Measurements from ENCODE around the gene ACRV1. TPM values are rescaled to one million over a fixed set of nuclear protein-coding genes. Genes with fewer than 3 reads are reported as not detected.

Gene ACRV1
- total and polyA plus RNA-seq, 2 of the 13 experiments (the other 11 are each of a cell fraction or from before 2014, with no cell fraction given), result not detected

DNA sequence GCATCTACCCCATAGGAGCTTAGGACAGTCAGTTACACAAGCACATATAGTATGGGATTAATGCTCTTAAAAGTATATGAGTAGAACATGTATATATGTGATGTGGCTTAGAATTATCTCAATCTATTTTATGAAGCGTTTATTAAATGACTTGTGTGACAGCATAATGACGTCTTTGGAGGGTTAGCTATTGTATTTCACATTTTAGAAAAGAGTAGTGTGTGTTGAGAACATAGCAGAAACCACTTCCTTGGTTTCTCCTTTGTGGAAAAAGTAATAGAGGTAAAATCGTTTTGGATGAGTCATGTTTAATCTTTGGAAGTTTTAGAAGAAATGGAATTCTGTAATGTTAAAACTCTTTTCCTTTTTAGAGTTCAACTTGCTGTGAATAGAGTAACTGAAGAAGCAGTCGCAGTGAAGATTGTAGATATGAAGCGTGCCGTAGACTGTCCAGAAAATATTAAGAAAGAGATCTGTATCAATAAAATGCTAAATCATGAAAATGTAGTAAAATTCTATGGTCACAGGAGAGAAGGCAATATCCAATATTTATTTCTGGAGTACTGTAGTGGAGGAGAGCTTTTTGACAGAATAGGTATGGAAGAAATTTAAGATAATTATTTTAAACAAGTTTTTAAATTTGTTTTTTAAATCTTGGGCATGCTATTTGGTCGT lies 53.3 kb downstream of the ACRV1 start:
- no TSS peak for BruUV-seq (replicated peaks)
- H4K20me1 ChIP-seq (ENCODE audit: insufficient read depth, low read length), result no peaks in the 10 kb centered on the region
- ATAC-seq, result no peak
- in situ Hi-C loops (cut with HindIII; ENCODE audit: extremely low pct_ligation_motif_present, low pct_unique_long_range_greater_than_20kb), result loop anchor here (5.0 to 25.0 kb wide), 2 partner anchors 245 to 585 kb away; partner anchors contain the start of genes FAM118B and RPUSD4
- H3K9ac ChIP-seq (ENCODE audit: insufficient read depth, low read depth, low read length), result peak overlapping the region; percentile 85
- peak overlapping the region; percentile 93 for H3K4me2 ChIP-seq (ENCODE audit: low read depth, low read length)
- peaks cover 4 to 9% of the 10 kb centered on the region in 2 experiments; a peak in 3 of 5 replicates for H3K36me3 ChIP-seq (replicated peaks in 1 of 2; ENCODE audit: control insufficient read depth in 1 of 2, insufficient read depth in 2 of 2, low read length in 2 of 2)
- FAIRE-seq, result no peak
- 66% methylated on average over 7 of the region's 7 CpGs for WGBS (ENCODE audit: low lambda C conversion rate)
- H3K27me3 ChIP-seq (ENCODE audit: control insufficient read depth in 1 of 2, insufficient read depth in 2 of 2, low read length in 2 of 2), result no peaks in the 10 kb centered on the region; a peak in 1 of 5 replicates
- no peaks in the 10 kb centered on the region for H3K9me3 ChIP-seq (ENCODE audit: low read length)
- intact Hi-C loops (cut with micrococcal nuclease; ENCODE audit: unreplicated experiment), result no loop called here
- peak overlapping the region; percentile 79 to 90 (median 79); a peak in 5 of 6 replicates for H3K4me3 ChIP-seq (replicated peaks in 1 of 3; ENCODE audit: insufficient read depth in 1 of 3, low read depth in 2 of 3, low read length in 3 of 3)
- CTCF ChIA-PET (ENCODE audit: low intra/inter-chr PET ratio, low total read pairs), result no interaction called here
- H3K4me1 ChIP-seq (ENCODE audit: insufficient read depth, low read length), result peaks cover 29% of the 10 kb centered on the region
- H3K27ac ChIP-seq (ENCODE audit: extremely low read length, insufficient read depth, low read length), result peak overlapping the region; percentile 87
- TF ChIP-seq ZNF605 (CRISPR knock-in tag; IDR thresholded peaks at IDR 0.05) (no peak), POGZ (CRISPR knock-in tag; IDR thresholded peaks at IDR 0.05) (no peak), KDM6A (CRISPR knock-in tag; IDR thresholded peaks at IDR 0.05; ENCODE audit: low read depth) (no peak), FOXK2 (IDR thresholded peaks at IDR 0.05) (no peak)
- no peak overlapping the region for H2AFZ ChIP-seq (ENCODE audit: low read length)
- POLR2A ChIA-PET, result interaction anchor here (3.1 kb wide), 1 partner anchor 35 kb away, joined by 24 read pairs; the partner anchor contains the start of gene STT3A
- no peak for DNase-seq (ENCODE audit: low spot score)
- H3K79me2 ChIP-seq (ENCODE audit: insufficient read depth, low read length), result peaks cover 27% of the 10 kb centered on the region

DNA sequence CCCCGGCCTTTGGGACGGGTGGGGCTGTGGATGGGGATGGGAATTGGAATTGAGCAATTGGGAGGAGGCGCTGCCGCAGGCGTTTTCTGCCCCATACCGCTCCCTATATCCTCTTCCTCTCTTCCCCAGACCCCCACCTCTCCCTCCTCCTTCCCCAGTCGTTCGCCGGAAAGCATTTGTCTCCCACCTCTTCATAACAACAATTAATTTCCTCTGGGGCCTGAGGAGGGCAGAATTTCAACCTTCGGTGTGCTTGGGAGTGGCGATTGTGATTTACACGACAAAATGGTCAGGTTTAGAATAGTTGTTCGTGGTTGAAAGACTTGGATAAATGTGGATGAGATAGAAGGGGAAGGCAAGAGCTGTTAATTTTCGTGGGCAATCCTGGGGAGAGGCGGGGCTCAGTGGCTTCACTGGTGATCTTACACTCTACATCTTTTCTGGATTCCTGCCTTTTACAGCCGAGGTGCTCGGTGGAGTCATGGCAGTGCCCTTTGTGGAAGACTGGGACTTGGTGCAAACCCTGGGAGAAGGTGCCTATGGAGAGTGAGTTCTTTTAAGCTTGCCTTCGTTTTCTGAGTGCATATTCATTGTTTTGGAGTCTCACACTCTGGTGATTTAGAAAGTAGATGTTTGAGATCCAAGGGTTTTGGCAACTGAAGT lies 54.2 kb downstream of the ACRV1 start:
- peaks cover 29% of the 10 kb centered on the region for H3K4me1 ChIP-seq (ENCODE audit: insufficient read depth, low read length)
- no peaks in the 10 kb centered on the region; a peak in 1 of 5 replicates for H3K27me3 ChIP-seq (ENCODE audit: control insufficient read depth in 1 of 2, insufficient read depth in 2 of 2, low read length in 2 of 2)
- H3K79me2 ChIP-seq (ENCODE audit: insufficient read depth, low read length), result peaks cover 27% of the 10 kb centered on the region
- FAIRE-seq (peak; percentile 34), DNase-seq (ENCODE audit: low spot score) (peak; percentile 79), ATAC-seq (peak; percentile 69)
- H4K20me1 ChIP-seq (ENCODE audit: insufficient read depth, low read length), result no peaks in the 10 kb centered on the region
- H3K9ac ChIP-seq (ENCODE audit: insufficient read depth, low read depth, low read length), result peak overlapping the region; percentile 85
- peak overlapping the region; percentile 93 for H3K4me2 ChIP-seq (ENCODE audit: low read depth, low read length)
- in situ Hi-C loops (cut with HindIII; ENCODE audit: extremely low pct_ligation_motif_present, low pct_unique_long_range_greater_than_20kb), result loop anchor here (5.0 to 25.0 kb wide), 2 partner anchors 246 to 586 kb away; partner anchors contain the start of genes FAM118B and RPUSD4
- no peaks in the 10 kb centered on the region for H3K9me3 ChIP-seq (ENCODE audit: low read length)
- WGBS (ENCODE audit: low lambda C conversion rate), result 2% methylated on average over 18 of the region's 18 CpGs
- intact Hi-C loops (cut with micrococcal nuclease; ENCODE audit: unreplicated experiment), result no loop called here
- peak overlapping the region; percentile 87 for H3K27ac ChIP-seq (ENCODE audit: extremely low read length, insufficient read depth, low read length)
- H3K36me3 ChIP-seq (replicated peaks in 1 of 2; ENCODE audit: control insufficient read depth in 1 of 2, insufficient read depth in 2 of 2, low read length in 2 of 2), result peaks cover 4 to 11% of the 10 kb centered on the region in 2 experiments; a peak in 3 of 5 replicates
- TSS peak; percentile 62 for BruUV-seq (replicated peaks)
- H3K4me3 ChIP-seq (replicated peaks in 1 of 3; ENCODE audit: insufficient read depth in 1 of 3, low read depth in 2 of 3, low read length in 3 of 3), result peak overlapping the region; percentile 79 to 90 (median 79)
- POLR2A ChIA-PET, result interaction anchor here (1.5 to 3.1 kb wide), 2 partner anchors 11 to 34 kb away, joined by 4 to 24 read pairs; partner anchors contain the start of gene STT3A
- peak overlapping the region; percentile 94 for H2AFZ ChIP-seq (ENCODE audit: low read length)
- CTCF ChIA-PET (ENCODE audit: low intra/inter-chr PET ratio, low total read pairs), result no interaction called here
- TF ChIP-seq KDM5A (IDR thresholded peaks at IDR 0.05; ENCODE audit: borderline replicate concordance, low read length) (no peak), NCOR1 (IDR thresholded peaks at IDR 0.05; ENCODE audit: borderline replicate concordance, low read length) (no peak), CTCF (CRISPR knock-in tag; IDR thresholded peaks at IDR 0.05) (peak; percentile 57), SNAPC2 (CRISPR knock-in tag; IDR thresholded peaks at IDR 0.05) (no peak), GATAD2A (CRISPR knock-in tag; IDR thresholded peaks at IDR 0.05) (0 out of 2 replicates have a peak, but pooled peaks have one; percentile 9), GABPA (IDR thresholded peaks at IDR 0.05; ENCODE audit: low read depth, low read length) (no peak), GABPA (CRISPR knock-in tag; IDR thresholded peaks at IDR 0.05; ENCODE audit: low read depth) (no peak), NR2F2 (IDR thresholded peaks at IDR 0.05; ENCODE audit: borderline replicate concordance, low read depth) (no peak), STAG1 (CRISPR knock-in tag; IDR thresholded peaks at IDR 0.05) (0 out of 2 replicates have a peak, but pooled peaks have one; percentile 4), SMC3 (IDR thresholded peaks at IDR 0.05; ENCODE audit: low read length) (0 out of 2 replicates have a peak, but pooled peaks have one; percentile 15)
- TF ChIP-seq, protein P1, sequence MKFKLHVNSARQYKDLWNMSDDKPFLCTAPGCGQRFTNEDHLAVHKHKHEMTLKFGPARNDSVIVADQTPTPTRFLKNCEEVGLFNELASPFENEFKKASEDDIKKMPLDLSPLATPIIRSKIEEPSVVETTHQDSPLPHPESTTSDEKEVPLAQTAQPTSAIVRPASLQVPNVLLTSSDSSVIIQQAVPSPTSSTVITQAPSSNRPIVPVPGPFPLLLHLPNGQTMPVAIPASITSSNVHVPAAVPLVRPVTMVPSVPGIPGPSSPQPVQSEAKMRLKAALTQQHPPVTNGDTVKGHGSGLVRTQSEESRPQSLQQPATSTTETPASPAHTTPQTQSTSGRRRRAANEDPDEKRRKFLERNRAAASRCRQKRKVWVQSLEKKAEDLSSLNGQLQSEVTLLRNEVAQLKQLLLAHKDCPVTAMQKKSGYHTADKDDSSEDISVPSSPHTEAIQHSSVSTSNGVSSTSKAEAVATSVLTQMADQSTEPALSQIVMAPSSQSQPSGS (CRISPR knock-in tag; IDR thresholded peaks at IDR 0.05), result 0 out of 2 replicates have a peak, but pooled peaks have one; percentile 25

Data from HepG2 (cell line).